GM18867 (cell line): ENCODE data around the gene CUX1.
"Not testable (repeated sequence)": the region's sequence is repeated elsewhere in the genome, so short reads cannot be mapped to it uniquely, and the experiment has no call there.

Experiments used
- ATAC-seq: cut with Tn5 transposase; IDR thresholded peaks from one replicate; pipeline ENCODE4 v1.9.1; 2021; ENCODE audit warnings: mild to moderate bottlenecking, moderate library complexity; ENCODE audit not compliant: unreplicated experiment

CUX1 gene

GRCh38 chr7:102223184-102223583 is 405.8 kb downstream of the CUX1 start:
- no peak for ATAC-seq

DNA sequence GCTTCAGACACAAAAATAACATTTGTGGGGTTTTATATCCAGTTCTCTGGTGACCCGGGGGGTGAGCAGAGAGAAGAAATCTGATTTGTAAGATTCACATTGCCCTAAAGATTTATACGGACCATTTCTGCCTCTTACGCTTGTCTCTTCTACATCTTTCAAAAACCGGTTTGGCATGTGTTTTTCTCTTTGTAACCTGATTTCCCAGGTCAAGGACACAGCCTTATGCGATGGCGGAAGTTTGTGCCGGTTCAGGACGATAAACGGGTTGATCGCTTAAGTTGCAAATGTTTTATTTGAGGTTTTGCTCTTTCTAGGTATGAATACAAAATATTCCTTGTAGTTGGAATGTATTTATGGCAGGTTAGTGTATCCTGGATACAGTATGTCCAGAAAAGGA is 407.6 kb downstream of the CUX1 start:
- no peak for ATAC-seq

DNA sequence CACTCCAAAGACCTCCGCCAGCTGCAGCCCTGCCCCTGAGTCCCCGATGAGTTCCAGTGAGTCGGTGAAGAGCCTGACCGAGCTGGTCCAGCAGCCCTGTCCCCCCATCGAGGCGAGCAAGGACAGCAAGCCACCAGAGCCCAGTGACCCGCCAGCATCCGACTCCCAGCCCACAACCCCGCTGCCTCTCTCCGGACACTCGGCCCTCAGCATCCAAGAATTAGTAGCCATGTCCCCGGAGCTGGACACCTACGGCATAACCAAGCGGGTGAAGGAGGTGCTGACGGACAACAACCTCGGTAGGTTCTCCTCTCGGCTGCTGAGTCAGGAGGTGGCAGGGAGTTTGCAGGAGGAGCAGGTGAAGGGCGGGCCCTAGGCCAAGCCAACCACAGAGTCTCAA is 409.9 kb downstream of the CUX1 start:
- ATAC-seq, result no peak

GRCh38 chr7:102228935-102229334 is 411.5 kb downstream of the CUX1 start:
- no peak for ATAC-seq

GRCh38 chr7:102230162-102230561 is 412.7 kb downstream of the CUX1 start:
- not testable (repeated sequence) for ATAC-seq

- ATAC-seq, result no peak
Measured at GRCh38 chr7:102230593-102230992, 413.2 kb downstream of the CUX1 start.

GRCh38 chr7:102232611-102233286 is 415.3 kb downstream of the CUX1 start:
- ATAC-seq, result no peak

- no peak for ATAC-seq
Measured at GRCh38 chr7:102234131-102234530, 416.7 kb downstream of the CUX1 start.

DNA sequence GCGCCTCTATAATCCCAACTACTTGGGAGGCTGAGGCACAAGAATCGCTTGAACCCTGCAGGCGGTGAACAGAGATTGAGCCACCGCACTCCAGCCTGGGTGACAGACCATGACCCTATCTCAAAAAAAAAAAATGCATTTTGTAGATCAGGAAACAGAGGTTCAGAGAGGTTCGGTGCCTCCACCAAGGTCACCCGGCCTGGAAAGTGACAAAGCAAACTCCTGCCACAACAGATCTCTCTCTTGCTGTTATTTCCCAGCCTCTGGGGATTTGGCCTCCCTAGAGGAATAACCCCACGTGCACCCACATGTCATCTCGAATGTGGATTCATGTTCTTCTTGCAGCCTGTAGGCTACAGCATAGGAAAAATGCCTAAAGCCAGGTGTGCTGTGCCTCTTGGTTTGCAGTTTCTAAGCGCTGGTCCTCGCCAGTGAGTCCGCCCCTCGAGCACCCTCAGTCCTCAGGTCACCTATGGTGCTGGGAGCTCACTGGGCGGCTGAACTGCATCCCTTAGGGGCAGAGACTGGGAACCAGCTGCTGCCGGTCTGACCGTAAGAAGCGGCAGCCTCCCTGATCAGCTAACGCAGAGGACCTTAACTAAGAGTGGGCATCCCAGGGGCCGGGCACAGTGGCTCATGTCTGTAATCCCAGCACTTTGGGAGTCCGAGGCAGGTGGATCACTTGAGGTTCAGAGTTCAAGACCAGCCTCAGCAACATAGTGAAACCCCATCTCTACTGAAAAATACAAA is 417.6 kb downstream of the CUX1 start:
- no peak for ATAC-seq

DNA sequence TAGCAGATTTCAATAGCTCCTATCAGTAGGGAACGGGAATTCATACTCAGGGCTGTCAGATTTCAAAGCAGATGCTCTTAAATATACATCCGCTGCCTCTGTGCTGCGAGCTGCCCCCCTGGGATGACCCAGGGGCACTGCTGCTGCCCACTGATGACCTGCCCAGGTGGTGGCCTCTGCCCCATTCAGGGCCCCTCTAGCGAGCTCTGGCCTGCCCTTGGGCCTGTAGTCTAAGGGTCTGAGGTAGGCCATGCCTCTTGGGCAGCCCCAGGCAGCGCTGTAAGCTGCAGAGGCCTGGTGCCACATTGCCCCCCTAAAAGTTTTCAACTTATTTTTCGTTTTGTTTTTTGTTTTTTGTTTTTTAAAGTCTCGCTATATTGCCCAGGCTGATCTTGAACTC is 418.7 kb downstream of the CUX1 start:
- ATAC-seq, result no peak

- no peak for ATAC-seq
Measured at GRCh38 chr7:102236592-102237287, 419.3 kb downstream of the CUX1 start.

- no peak for ATAC-seq
Measured at GRCh38 chr7:102239206-102239820, 421.9 kb downstream of the CUX1 start.

GRCh38 chr7:102241431-102241830 is 424.0 kb downstream of the CUX1 start:
- ATAC-seq, result no peak

- no peak for ATAC-seq
Measured at GRCh38 chr7:102244601-102245000, 427.2 kb downstream of the CUX1 start.

- no peak for ATAC-seq
Measured at GRCh38 chr7:102248081-102248455, 430.6 kb downstream of the CUX1 start.

DNA sequence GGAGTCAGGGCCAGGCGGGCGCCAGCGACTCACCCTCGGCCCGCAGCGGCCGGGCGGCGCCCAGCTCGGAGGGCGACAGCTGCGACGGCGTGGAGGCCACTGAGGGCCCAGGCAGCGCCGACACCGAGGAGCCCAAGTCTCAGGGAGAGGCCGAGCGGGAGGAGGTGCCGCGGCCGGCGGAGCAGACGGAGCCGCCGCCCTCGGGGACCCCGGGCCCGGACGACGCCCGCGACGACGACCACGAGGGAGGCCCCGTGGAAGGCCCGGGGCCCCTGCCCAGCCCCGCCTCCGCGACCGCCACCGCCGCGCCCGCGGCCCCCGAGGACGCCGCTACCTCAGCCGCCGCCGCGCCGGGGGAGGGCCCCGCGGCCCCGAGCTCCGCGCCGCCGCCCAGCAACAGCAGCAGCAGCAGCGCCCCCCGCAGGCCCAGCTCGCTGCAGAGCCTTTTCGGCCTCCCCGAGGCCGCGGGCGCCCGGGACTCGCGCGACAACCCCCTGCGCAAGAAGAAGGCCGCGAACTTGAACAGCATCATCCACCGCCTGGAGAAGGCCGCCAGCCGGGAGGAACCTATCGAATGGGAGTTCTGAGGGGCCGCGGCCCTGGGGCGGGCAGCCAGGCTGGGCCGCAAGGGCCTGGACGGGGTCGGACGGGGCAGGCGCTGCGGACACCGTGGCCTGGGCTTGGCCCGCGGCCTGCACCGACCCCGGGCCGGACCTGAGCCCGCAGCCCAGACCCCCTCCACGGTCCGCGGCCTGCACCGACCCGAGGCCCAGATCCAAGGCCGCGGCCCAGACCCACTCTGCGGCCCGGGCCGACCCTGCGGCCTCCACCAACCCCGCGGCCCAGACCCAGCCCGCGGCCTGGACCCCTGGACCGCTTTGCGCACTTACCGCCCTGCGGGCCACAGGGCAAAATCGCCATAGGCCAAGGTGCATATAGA is 431.3 kb downstream of the CUX1 start:
- no peak for ATAC-seq

DNA sequence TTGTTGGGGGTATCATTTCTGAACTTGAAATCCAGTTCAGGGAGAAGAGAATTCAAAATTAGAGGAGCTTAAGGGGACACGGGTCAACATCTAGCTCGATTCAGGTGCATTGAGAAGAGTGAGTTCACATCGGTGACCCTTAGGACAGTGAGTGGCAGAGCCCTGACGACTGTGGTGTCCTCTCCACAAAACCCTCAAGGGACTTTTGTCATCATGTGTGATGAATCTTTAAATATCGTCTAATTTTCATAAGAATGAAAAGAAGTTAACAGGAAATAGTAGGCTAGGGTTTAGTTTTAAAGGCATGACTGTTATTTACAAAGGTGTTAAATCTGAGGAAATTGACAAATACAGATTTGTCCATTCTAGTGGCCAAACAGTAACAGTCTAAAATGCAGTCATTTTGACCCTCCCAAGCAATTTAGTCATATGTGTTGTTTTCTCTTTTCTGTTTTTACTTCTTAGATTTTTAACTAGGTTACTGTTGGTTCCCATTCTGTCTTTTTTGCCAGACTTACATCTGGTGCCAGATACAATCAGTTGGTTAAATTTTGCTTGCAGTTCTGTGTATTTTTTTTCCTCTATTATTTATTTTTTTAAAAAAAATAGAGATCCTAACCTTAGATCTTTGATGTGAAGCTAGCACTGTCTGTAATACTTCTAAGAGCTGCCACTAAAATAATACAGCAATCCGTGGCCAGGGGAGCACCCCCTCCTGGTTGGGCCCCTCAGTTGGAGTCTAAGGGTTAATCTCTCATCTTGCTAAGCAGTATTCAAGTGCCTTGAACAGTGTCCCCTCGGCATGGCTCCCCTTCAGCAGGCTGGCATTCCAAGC is 434.3 kb downstream of the CUX1 start:
- no peak for ATAC-seq

DNA sequence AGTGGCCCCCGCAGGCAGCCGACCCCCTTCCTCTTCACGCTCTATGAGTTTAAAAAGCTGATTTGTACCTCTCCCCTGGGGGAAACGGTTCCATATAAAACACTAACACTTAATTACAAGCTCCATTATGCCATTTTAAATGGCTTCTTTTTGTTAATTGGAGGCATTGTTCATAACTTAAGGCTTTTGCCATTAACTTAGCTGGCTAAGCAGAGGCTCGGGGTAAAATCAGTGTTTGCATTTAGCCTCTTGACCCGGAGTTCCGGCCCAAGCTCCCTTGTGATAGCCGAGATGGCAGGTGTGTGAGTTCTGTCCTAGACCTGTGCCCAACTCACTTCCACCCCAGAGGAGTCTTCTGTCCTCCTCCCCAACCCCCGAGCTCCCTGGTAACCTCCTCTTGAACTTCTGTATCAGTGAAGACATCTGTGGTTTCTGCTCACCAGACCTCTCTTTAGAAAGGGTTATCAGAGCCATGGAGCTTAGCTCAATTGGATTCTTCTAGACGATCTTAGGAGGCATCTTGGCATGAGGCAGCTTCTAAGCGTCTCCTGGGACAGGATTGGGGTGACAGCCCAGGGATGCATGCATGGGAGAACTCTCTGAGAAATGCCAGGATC is 435.0 kb downstream of the CUX1 start:
- ATAC-seq, result no peak
